HG03196 (cell line): ENCODE results near the gene DEGS2.
"Not testable (repeated sequence)": the region's sequence is repeated elsewhere in the genome, so short reads cannot be mapped to it uniquely, and the experiment has no call there.

Experiments
- ATAC-seq: cut with Tn5 transposase; IDR thresholded peaks from one replicate; pipeline ENCODE4 v1.9.1; 2021; ENCODE audit not compliant: unreplicated experiment

DEGS2 gene

DNA sequence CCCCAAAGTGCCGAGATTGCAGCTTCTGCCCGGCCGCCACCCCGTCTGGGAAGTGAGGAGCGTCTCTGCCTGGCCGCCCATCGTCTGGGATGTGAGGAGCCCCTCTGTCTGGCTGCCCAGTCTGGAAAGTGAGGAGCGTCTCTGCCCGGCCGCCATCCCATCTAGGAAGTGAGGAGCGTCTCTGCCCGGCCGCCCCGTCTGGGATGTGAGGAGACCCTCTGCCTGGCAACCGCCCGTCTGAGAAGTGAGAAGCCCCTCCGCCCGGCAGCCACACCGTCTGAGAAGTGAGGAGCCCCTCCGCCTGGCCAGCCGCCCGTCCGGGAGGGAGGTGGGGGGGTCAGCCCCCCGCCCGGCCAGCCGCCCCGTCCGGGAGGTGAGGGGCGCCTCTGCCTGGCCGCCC is 21.2 kb upstream of the DEGS2 start:
- not testable (repeated sequence) for ATAC-seq

DNA sequence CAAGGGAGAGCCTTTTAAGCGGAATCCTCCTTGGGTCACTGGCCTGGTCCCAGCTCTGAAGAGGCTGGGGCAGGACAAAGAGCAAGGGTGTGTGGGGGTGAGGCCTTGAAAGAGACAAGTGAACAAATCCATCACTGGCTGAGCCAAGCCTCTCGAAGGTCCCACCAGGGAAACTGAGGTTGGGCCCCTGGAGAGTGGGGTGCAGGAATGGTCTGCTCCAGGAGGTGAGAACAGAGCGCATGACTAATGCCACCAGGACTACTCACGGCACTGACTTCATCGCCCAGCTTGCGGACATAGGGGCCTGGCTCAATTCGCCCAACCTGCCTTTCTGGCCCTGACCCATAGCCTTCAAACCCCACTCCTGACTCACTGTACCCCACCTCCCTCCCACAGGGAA is 19.2 kb upstream of the DEGS2 start:
- ATAC-seq, result no peak

DNA sequence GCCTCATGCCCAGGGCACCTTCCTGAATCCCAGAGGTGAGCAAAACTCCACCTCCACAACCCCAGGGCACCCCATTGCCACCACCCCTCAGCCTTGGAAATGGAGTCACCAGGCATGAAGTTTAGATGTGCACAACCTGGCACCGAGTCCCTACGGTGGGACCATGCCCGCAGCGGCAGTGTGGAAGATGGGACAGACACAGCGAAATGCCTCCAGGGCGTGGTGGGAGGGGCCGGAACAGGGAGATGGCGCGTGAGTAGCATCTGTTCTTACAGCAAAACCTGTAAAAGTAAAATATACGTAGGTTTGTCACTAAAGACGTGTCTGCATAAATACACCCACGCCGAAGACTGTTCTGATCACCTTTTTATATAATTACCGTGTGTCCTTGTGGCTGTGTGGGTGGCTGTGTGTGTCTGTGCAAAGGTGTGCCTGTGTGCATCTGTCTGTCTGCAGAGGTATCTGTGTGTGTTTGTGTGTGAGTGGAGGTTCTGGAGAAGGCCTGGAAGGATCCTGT is 17.4 kb upstream of the DEGS2 start:
- no peak for ATAC-seq

DNA sequence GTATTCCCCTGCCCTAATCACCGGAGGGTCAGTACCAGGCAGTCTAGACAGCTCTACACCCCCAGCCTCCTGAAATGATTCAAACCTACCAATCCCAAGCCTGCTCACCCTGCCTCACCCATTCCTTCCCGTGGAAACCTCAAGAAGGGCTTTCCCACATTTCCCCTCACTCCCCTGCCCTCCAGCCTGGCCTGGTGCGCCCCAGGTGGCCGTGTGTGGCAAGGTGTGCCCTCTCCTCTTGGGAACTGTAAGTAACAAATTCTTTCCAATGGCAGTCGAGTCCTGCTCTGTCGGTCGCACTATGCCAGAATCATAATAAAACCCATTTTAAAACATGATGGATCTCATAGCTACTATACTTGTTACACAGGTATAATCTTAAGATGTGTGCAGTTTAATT is 13.9 kb upstream of the DEGS2 start:
- ATAC-seq, result no peak

DNA sequence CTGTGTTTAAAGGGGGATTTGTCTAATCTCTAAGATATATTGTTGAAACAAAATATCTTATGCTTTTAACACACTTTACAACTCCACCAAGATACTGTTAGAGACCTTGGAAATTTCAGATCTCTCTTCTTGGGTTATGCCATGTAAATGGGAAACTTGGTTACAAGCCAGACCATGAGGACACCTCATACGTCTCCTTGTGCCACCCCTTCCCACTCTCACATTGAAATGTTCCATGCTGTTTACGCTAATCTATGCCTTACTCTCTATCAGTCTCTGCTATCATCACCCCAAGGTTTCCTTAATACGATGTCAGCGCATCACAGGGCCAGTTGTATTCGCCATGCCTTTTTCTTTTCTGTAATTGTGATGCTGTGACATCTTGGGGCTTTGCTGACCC is 13.4 kb upstream of the DEGS2 start:
- no peak for ATAC-seq

DNA sequence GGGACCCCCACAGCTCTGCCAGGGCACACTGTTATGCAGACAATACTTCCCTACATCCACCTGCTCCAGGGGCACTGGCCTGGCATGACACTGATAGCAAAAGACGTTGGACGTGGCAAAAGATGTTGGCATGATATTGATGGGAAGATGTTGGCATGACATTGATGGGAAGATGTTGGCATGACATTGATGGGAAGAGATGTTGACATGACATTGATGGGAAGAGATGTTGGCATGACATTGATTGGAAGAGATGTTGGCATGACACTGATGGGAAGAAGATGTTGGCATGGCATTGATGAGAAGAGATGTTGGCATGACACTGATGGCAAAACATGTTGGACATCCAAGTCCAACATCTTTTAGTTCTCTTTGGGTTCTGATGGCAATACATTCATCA is 11.4 kb upstream of the DEGS2 start:
- no peak for ATAC-seq

DNA sequence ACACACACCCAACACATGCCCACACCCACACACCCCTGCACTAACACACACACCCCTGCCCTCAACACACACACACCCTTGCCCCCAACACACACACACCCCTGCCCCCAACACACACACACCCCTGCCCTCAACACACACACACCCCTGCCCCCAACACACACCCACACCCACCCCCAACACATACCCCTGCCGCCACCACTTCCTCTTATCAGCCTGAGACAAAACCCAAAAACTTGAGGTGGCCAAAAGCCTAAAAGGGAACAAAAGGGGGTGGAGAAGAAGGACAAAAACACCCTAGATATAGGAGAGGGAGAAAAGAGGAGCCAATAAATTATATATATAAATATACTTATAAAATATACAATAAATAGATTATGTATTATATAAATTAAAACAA is 9.1 kb upstream of the DEGS2 start:
- no peak for ATAC-seq

DNA sequence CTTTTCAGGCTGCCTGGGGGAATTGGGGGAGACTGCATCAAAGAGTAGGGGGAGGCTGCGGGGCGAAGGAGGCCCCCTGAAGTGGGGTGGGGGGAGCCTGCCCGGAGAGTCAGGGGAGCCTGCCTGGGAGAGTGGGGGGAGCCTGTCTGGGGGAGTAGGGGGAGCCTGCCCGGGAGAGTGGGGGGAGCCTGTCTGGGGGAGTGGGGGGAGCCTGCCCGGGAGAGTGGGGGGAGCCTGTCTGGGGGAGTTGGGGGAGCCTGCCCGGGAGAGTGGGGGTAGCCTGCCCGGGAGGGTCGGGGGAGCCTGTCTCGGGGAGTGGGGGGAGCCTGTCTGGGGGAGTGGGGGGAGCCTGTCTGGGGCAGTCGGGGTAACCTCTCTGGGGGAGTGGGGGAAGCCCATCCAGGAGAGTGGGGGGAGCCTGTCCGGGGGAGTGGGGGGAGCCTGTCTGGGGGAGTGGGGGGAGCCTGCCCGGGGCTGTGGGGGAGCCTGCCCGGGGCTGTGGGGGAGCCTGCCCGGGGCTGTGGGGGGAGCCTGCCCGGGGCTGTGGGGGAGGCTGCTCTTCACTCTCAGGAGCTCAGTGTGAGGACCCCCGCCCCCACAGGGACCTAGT is 6.5 kb upstream of the DEGS2 start:
- no peak for ATAC-seq

DNA sequence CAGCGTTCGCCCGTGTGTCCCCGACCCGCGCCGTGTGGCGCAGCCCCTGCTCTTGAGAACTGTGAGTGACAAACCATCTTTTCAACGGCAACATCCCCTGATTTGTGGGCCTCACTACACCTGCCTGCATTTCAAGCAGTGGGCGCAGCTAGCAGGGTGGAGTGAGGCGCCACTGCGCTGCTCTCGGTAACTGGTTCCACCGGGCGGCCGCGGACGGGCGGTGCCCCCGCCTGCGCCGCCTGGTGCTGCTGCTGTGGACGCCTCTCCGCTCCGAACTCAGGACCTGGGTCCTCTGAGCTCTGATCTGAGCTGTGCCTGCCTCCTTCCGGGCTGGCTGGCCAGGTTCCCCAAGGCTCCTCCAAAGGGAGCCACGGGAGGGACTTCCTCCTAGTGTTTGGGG is 5.9 kb upstream of the DEGS2 start:
- no peak for ATAC-seq

DNA sequence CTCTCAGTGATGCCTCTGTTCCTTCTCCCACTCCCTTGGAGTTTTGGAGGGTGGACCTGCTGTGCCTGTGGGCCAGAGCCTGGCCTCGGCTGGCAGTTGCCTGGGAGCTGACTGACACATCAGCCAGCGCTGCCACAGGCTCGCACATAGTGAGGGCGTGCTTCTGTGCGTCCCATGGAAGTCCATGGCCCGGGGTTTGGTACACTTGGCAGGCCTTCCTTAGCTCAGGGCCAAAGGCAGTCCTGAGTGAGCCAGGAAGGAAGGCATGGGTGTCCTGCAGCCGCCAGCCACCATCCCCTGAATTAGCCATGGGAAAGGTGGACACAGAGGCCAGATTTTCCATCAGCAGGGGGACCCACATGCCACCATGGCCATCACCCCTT is 1.1 kb upstream of the DEGS2 start:
- ATAC-seq, result no peak

DNA sequence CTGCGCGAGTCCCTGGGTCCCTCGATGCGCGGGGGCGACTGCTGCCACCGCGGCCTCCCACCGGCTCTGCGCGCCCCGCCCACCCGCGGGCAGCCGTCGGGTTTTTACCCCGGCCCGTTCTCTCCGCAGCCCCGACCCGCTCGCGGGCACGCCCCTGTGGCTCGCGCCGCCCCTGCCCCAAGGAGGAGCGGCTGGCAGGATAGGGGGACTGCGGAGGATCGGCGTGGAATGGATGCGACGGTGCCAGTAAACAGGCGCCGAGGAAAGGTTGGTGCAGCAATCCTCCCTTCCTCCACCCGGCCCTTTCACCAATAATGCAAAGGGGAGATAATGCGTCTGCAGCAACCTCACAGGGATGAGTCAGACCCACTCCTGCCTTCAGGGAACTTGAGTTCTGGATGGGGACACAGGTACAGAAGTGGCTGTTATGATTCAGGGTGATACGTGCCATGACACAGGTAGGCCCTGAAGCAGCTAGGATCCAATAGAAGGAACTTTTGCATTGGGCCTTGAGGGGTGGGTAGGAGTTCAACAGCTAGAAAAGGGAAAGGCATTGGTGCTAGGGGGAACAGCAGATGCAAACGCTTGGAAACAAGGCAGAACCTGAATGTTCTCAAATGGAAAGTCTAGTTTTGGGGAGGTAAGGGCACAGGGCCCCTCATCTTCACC is 554 bp upstream of the DEGS2 start:
- no peak for ATAC-seq

DNA sequence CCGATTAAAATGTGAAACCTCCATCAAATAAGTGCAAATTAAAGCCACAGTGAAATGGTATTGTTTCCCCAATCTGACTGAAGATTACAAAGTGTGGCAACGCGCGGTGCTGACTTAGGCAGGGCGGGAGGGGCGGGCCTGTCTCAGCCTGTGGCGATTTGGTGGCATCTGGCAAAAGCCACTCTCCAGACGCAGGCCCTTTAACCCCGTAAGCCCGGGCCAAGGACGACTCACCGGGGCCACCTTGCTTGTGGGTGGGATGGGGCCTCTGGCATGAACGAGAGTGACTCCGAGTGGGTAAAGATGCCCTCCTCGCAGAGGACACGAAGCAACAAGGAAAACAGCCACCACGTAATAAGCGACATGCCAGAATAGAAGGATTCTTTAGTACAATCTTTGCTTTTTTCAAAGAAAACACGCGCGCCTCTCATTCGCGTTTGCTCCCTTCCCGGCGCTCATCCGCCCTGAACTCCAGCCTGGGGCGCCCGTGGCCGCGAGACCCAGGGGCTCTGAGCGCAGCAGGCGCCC is 815 bp downstream of the DEGS2 start:
- no peak for ATAC-seq

DNA sequence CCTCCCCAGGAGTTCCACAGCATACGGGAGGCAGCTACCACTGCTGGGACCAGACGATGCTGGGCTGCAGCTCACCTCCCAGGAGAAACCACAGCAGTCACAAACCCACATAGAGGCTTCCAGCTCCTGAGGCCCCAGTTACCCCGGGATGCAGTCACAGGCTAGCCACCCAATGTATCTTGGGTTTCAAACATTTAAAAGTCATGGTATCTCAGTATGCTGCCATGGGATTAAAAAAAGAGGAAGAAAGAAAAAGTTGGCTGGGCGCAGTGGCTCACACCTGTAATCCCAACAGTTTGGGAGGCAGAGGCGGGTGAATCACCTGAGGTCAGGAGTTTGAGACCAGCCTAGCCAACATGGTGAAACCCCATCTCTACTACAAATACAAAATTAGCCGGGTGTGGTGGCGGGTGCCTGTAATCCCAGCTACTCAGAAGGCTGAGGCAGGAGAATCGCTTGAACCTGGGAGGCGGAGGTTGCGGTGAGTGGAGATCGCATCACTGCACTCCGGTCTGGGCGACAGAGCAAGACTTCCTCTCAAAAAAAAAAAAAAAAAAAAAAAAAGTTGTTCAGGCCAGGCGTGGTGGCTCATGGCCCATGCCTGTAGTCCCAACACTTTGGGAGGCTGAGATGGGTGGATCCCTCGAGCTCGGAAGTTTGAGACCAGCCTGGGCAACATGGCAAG is 1.8 kb downstream of the DEGS2 start:
- ATAC-seq, result not testable (repeated sequence)

DNA sequence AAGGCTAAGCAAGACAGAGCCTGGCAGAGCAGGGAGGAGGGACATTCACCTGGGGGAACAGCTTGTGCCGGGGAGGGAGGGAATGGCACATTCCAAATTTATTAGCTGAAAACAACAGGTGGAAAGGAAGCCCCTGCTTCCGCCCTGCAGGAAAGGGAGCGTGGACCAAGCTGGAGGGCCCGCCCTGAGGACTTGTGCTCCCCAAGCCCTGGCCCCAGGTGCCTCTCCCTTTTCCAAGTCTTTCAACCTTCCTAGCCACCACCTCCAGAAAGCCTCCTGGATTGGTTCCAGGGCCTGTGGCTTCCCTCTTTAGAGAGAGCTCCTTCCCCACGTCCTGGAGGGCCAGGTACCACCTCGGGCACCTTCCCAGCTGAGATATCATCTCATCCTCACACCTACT is 2.7 kb downstream of the DEGS2 start:
- no peak for ATAC-seq

DNA sequence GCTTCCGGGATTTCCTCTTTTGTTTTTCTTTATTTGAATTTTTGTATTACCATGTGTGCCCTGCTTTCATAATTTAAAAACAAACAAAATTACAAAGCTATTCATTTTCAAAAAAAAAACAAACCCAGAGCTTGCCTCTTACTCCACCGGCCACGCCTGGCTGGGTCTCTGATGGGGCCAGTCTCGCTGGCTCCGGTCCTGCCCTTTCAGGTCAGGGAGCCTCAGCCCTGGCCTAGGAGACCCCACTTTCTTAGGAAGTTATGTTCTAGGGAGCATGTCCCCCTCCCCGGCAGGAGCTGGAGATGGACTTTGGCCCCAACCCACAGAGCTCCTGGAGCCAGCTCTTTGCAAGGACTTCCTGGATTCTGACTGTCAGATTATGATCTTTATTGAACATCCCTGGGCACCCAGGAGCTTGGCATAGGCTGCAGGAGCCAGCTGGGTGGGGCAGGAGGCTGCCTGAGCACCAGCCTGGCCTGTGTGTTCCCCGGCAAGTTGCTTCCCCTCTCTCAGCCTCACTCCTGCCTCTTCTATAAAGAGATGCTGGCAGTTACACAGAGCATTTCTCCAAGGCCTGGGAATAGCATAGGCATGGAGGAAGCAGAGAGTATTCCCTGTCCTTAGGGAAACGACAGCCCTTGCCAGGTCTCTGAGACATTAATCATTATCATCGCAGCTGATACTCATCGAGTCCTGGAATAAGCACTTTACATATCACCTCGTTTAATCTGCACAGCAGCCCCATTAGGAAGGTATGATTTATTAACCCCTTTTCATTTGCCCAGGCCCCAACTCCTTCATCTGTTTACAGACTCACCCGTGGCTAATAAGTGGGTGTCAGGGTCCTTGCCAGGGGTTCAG is 3.5 kb downstream of the DEGS2 start:
- ATAC-seq, result no peak

DNA sequence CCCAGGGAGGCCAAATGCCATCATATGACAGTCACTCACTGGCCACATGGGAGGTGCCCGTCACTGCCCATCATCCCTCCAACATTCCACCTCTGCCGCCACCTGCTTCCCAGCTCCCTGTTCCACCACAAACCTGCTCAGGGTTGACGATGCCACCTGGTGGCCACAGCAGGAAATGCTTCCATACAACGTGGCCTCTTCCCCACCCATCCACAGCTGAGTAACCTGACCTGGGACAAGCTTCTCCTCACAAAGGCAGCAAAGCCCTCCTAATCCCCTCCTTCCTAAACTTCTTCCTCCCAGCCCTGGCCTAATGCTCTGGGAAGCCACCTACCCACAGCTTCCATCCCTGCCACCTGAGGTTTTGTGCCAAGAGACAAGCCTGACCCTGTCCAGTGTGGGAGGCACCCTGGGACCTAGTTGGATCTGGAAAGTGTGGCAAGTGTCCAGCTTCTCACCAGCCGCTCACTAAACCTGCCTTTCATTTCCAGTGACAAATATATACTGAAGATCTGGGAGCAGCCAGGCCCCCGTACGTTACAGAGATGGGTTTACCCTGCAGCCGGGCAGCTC is 4.3 kb downstream of the DEGS2 start:
- no peak for ATAC-seq

DNA sequence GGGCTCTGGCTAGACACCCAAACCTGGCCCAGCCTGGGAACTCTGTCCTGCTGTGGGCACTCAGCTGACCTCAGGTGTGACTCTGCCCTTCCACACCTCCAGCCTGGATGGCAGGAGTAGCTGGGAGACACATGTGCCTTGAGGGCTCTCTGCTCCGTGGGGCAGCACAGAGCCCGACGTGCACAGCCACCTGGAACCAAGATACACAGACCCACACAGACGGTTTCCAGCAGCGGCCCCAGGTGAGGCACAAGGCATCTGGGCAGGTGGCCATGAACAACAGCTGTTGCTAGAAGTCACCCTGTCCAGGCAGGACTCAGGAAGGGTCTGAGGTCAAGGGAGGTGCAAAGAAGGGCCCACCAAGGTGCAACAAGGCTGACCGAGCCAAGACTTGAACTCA is 5.9 kb downstream of the DEGS2 start:
- ATAC-seq, result no peak

DNA sequence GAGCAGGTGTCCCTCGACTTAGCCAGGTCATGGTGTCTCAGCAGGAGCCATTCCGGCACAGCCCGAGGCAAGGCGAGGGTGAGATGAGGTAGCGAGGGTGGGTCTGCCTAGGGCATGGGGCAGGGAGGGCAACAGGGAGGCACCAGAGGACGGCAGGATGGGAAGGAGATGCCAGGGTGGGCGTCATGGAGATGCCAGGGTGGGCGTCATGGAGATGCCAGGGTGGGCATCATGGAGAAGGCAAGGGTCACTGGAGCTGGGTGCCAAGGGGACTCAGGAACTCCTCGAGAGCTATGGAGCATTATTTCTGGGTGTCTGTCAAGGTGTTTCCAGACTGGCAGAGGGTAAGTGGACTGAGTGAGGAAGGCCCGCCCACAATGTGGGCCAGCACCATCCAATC is 7.4 kb downstream of the DEGS2 start:
- no peak for ATAC-seq

DNA sequence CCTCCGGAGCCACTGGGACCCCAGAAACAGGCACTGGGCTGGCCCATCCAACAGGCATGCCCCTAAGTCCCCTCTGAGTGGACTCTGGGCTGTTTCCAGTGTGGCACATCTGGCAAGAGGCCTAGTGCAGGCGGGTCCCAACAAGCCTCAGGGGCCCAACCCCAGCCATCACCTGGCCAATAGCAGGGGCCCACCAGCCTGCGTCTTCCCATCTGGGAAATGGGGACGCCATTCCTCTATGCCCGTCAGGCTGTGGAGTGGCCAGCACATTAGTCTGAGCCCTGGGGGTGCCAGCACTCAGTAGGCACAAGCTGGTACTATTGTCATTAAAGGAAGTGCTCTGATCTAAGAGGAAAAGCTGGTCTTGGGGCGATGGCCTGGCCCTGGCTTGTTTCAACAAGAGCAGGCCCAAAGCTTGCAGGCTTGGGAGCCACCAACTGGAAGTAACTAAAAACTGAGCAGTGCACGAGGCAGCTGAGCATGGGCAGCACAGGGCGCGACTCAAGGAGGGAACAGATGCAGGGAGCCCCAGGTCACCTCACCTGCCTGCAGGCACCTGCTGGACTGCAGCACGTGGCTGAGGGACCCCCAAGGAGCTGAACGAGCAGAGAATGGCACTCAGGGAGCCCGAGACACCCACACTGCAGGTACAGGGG is 8.4 kb downstream of the DEGS2 start:
- ATAC-seq, result no peak

DNA sequence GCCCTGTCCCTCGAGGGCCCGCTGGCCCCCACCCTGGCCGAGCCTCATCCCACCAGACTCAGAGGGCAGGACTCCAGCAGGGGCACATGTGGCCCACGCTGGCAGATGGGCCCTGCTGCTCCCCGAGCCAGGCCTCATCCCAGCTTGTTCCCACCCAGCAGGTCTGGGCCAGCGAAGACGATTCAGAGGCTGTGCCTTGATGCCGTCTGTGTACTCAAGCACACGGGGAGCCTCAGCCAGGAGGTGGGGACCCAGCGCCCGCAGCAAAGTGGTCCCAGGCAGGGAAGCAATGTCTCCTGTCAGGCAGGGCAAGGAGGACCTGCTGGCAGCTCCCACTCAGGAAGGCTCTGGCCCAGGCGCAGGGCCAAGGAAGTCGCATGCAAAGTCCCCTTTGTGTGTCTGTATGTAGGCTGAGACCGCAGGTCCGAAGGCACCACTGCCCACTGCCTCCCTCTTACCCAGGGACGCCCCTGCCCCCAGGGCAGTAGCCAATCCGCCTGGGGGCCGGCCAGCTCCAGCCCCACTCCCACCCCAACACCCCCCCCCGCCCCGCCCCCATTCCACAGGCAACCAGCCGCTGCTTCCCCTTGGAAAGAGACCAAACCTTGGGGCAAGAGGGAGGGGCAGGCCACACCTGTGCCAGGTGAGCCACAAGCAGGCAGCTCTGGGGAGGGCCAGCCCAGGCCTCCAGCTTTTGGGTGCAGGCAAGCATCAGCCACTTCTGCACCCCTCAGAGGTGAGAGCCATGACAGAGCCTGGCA is 9.4 kb downstream of the DEGS2 start:
- no peak for ATAC-seq
